Smooth muscle cell (in vitro differentiated cells): ENCODE measurements around the gene DPYD. TPM values are rescaled to one million over a fixed set of nuclear protein-coding genes. Genes with fewer than 3 reads are reported as not detected.

Experiments used
- DNase-seq: peaks from one replicate; lab custom pipeline; 2025; ENCODE audit not compliant: unreplicated experiment; lab: John Stamatoyannopoulos, UW
- H2AFZ ChIP-seq: fragments of 200-600 bp; sonication (generic); 2 replicates; pipeline ENCODE4 v1.6.0; 2016; ENCODE audit warnings: antibody characterized with exemption, low read depth, mild to moderate bottlenecking
- H3F3A ChIP-seq: fragments of 200-600 bp; sonication (generic); 2 replicates; pipeline ENCODE4 v1.6.0; 2017; ENCODE audit warnings: antibody characterized with exemption, low read depth
- H3K27ac ChIP-seq: fragments of 200-600 bp; sonication (generic); 2 replicates; pipeline ENCODE4 v1.5.1; 2016; ENCODE audit warnings: low read depth, mild to moderate bottlenecking
- H3K27me3 ChIP-seq: fragments of 200-600 bp; sonication (generic); 2 replicates; pipeline ENCODE4 v1.6.1; 2016; ENCODE audit warnings: low read depth, mild to moderate bottlenecking
- H3K36me3 ChIP-seq: fragments of 200-600 bp; sonication (generic); 2 replicates; pipeline ENCODE4 v1.5.1; 2016; ENCODE audit warnings: low read depth
- H3K4me1 ChIP-seq: fragments of 200-600 bp; sonication (generic); 2 replicates; pipeline ENCODE4 v1.5.1; 2016; ENCODE audit warnings: low read depth
- H3K4me2 ChIP-seq: fragments of 200-600 bp; sonication (generic); 2 replicates; pipeline ENCODE4 v1.6.0; 2016; ENCODE audit warnings: mild to moderate bottlenecking
- H3K4me3 ChIP-seq: fragments of 200-600 bp; sonication (generic); 2 replicates; pipeline ENCODE4 v1.5.1; 2016; ENCODE audit warnings: mild to moderate bottlenecking
- H3K79me2 ChIP-seq: fragments of 200-600 bp; sonication (generic); 2 replicates; pipeline ENCODE4 v1.6.0; 2016; ENCODE audit warnings: low read depth, mild to moderate bottlenecking
- H3K9ac ChIP-seq: fragments of 200-600 bp; sonication (generic); 2 replicates; pipeline ENCODE4 v1.6.0; 2016; ENCODE audit warnings: low read depth
- H3K9me3 ChIP-seq: fragments of 200-600 bp; sonication (generic); replicated peaks from 2 replicates; pipeline ENCODE4 v1.5.1; 2016; ENCODE audit warnings: low read depth
- H4K20me1 ChIP-seq: fragments of 200-600 bp; sonication (generic); 2 replicates; pipeline ENCODE4 v1.6.0; 2016; ENCODE audit warnings: low read depth
- WGBS: methylation state at CpG from one replicate; pipeline ENCODE4 v1.1.7; 2016; ENCODE audit warnings: low lambda C conversion rate; 5-methylcytosine and 5-hydroxymethylcytosine counted together
- polyA plus RNA-seq: library from polyadenylated mRNA; unstranded; fragments of >200 nt; fragmentation: Nextera tagmentation; extraction: Ambion mirVana; gene quantifications from 2 replicates; pipeline ENCODE4 v1.2.1, GENCODE V29; 2016
- total RNA-seq: library from RNA; depleted of rRNA; stranded (reverse); fragments of >200 nt; gene quantifications from 2 replicates; pipeline ENCODE4 v1.2.3, GENCODE V29; 2014
- TF ChIP-seq, protein P1 (sequence below): fragments of 200-600 bp; sonication (generic); IDR thresholded peaks from 2 replicates; pipeline ENCODE4 v1.5.1; 2017; ENCODE audit warnings: borderline replicate concordance, mild to moderate bottlenecking, antibody characterized with exemption; ENCODE audit not compliant: insufficient read depth, poor library complexity, severe bottlenecking

DPYD gene
- total and polyA plus RNA-seq, 2 experiments from 2014 or later: 1.8 to 2.0 TPM

DNA sequence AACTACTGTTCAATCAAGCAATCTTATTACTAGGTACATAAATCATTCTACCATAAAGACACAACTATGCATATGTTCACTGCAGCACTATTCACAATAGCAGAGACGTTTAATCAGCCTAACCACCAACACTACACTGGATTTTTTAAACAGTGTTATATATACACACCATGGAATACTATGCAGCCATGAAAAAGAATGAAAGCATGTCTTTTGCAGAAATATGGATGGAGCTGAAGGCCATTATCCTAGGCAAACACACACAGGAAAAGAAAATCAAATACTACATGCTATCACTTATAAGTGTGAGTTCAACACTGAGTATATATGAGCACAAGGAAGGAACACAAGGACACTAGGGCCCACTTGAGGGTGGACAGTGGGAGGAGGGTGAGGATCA is 159.2 kb downstream of the DPYD start:
- Histone ChIP-seq H4K20me1 (no peaks in the 10 kb centered on the region), H3K27ac (no peak overlapping the region), H3K4me1 (no peaks in the 10 kb centered on the region), H3F3A (no peaks in the 10 kb centered on the region), H3K4me3 (no peak overlapping the region), H3K4me2 (no peak overlapping the region), H2AFZ (no peak overlapping the region), H3K79me2 (no peaks in the 10 kb centered on the region), H3K36me3 (no peaks in the 10 kb centered on the region), H3K9ac (no peak overlapping the region), H3K27me3 (no peaks in the 10 kb centered on the region), H3K9me3 (no peaks in the 10 kb centered on the region)
- TF ChIP-seq, protein P1, sequence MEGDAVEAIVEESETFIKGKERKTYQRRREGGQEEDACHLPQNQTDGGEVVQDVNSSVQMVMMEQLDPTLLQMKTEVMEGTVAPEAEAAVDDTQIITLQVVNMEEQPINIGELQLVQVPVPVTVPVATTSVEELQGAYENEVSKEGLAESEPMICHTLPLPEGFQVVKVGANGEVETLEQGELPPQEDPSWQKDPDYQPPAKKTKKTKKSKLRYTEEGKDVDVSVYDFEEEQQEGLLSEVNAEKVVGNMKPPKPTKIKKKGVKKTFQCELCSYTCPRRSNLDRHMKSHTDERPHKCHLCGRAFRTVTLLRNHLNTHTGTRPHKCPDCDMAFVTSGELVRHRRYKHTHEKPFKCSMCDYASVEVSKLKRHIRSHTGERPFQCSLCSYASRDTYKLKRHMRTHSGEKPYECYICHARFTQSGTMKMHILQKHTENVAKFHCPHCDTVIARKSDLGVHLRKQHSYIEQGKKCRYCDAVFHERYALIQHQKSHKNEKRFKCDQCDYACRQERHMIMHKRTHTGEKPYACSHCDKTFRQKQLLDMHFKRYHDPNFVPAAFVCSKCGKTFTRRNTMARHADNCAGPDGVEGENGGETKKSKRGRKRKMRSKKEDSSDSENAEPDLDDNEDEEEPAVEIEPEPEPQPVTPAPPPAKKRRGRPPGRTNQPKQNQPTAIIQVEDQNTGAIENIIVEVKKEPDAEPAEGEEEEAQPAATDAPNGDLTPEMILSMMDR: no peak
- WGBS: 71% methylated on average over 1 of the region's 1 CpG
- no peak for DNase-seq

DNA sequence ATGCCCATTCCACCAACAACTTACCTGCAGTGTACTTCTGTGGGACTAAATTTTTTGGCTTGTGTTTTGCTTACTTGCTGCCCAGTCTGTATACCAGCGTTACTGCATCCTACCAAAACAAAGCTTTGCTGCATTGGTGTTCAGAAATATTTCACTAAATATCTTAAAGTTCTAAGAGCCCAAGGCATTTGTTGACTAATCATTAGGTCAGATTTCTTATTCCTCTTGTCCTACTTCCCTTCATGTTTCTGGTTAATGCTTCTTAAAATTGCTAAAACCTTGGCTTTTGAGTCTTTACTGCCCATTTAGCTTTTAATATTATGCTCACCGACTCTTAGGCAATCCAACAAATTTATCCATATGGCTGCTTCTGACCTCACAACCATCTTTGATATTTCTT is 161.8 kb downstream of the DPYD start:
- H3K9me3 ChIP-seq: no peaks in the 10 kb centered on the region
- no peak overlapping the region for H3K27ac ChIP-seq
- TF ChIP-seq, protein P1: no peak
- H3K27me3 ChIP-seq: no peaks in the 10 kb centered on the region
- H3K9ac ChIP-seq: no peak overlapping the region
- no peaks in the 10 kb centered on the region for H3K79me2 ChIP-seq
- DNase-seq: no peak
- H3K4me3 ChIP-seq: no peak overlapping the region
- H3K4me1 ChIP-seq: no peaks in the 10 kb centered on the region
- H2AFZ ChIP-seq: no peak overlapping the region
- 81% methylated on average over 2 of the region's 2 CpGs for WGBS
- H3K36me3 ChIP-seq: no peaks in the 10 kb centered on the region
- no peaks in the 10 kb centered on the region for H3F3A ChIP-seq
- no peak overlapping the region for H3K4me2 ChIP-seq
- H4K20me1 ChIP-seq: no peaks in the 10 kb centered on the region

DNA sequence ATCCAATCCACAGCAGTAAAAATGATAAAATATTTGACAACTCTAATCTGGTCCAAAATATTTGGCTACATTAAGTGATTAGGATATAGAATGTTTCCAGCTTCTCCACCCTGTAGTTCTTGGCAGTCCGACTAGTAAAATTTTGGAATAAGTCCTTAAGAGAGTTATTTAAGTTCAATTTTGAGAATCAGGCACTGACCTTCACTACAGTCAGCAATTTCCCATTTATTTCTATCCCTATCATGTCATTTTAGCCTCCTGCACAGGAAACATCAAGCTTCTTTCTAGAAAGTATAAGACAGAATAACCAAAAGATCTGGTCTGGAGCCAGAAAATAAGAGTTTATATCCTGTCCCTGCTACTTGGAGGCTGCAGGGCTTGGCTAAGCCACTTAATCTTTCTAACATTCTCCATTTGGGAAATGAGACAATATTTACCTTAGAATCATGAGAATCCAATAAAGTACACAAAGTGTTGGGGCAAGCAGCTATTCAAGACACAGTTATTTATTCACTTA is 162.2 kb downstream of the DPYD start:
- Histone ChIP-seq H3K4me2 (no peak overlapping the region), H3K4me1 (no peaks in the 10 kb centered on the region), H4K20me1 (no peaks in the 10 kb centered on the region), H3K27me3 (no peaks in the 10 kb centered on the region), H3K36me3 (no peaks in the 10 kb centered on the region), H3K9ac (no peak overlapping the region), H3K79me2 (no peaks in the 10 kb centered on the region), H3K27ac (no peak overlapping the region), H2AFZ (no peak overlapping the region), H3F3A (no peaks in the 10 kb centered on the region), H3K4me3 (no peak overlapping the region), H3K9me3 (no peaks in the 10 kb centered on the region)
- no peak for DNase-seq
- TF ChIP-seq, protein P1: no peak
- 90% methylated on average over 1 of the region's 1 CpG for WGBS

DNA sequence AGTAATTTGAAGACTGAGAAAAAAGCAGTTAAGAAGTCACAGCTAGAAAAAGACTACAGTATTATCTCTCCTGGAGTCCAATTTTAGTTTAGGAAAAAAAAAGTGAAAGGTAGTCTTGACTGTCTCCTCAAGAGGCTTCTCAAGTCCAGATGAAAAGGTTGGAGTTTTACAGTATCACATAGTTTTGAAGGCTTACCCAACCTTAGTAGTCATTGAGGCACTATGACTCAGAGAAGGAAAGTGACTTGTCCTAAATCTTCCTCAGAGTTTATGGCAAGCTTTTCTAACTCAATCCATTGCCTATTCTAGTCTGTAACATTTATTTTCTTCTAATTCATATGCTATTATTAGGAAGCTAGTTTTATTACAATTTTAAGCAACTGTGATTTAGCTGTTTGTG is 174.9 kb downstream of the DPYD start:
- no peak overlapping the region for H2AFZ ChIP-seq

More for the DNA sequence above, 174.9 kb downstream of the DPYD start:
- Histone ChIP-seq H3K9ac (no peak overlapping the region), H3K36me3 (no peaks in the 10 kb centered on the region), H3K9me3 (no peaks in the 10 kb centered on the region), H3K4me1 (no peaks in the 10 kb centered on the region), H3K27ac (no peak overlapping the region), H4K20me1 (no peaks in the 10 kb centered on the region), H3K27me3 (no peaks in the 10 kb centered on the region), H3K4me3 (no peak overlapping the region), H3K79me2 (no peaks in the 10 kb centered on the region), H3F3A (no peaks in the 10 kb centered on the region), H3K4me2 (no peak overlapping the region)
- no peak for DNase-seq
- TF ChIP-seq, protein P1: no peak
